Measurements from ENCODE around the gene CRISP2. TPM values are rescaled to one million over a fixed set of nuclear protein-coding genes. Genes with fewer than 3 reads are reported as not detected.

CRISP2 gene
- total and polyA plus RNA-seq, 2 experiments from 2014 or later = 0.63 to 1.2 TPM

DNA sequence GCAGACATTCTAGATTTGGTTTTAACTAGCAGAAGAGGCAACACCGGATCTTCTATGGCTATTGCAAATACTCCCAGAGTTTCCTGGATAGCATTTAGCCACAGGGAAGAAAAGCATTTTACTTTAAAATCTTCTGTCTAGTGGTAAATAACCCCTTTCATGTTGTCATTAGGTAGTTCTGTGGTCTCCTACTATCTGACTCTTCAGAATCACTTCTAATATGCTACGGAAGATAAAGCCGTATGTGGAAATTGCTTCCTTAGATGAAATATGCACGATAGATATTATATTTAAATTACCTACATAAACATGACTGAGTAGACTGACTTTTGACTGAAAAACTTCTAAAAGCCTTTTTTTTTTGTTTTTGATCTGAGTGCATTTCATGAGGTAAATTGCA is 30.1 kb upstream of the CRISP2 start (continued):
- TF ChIP-seq ZNF462 (CRISPR knock-in tag; IDR thresholded peaks at IDR 0.05) (no peak), ZNF331 (CRISPR knock-in tag; IDR thresholded peaks at IDR 0.05; ENCODE audit: low read depth) (no peak), JUNB (IDR thresholded peaks at IDR 0.05; ENCODE audit: unreplicated experiment) (no peak), ZNF114 (CRISPR knock-in tag; IDR thresholded peaks at IDR 0.05) (no peak)

DNA sequence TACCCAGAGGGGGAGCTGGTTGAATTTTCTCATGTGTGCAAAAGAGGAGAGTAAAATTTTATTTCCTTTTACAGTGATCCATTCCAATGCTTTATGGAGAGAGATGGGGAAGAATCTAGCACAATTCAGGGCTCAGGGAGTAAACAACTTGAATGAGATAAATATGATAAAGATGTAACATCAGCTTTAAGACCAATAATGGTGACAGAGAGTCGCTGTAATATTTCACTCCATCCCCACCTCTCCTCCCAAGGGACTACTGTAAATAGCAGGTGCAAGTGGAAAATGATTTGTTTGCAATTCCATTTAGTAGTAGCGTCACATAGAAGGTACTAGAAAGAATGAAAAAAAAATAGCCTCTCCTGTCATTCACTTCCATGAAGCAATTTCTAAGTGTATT is 26.1 kb upstream of the CRISP2 start:
- DNase-seq (ENCODE audit: low spot score) = no peak
- Histone ChIP-seq H2AFZ (no peak overlapping the region), H4K20me1 (replicated peaks; ENCODE audit: insufficient read depth) (no peaks in the 10 kb centered on the region), H3K4me2 (no peak overlapping the region), H3K27ac (ENCODE audit: low read depth) (no peak overlapping the region), H3K9me2 (ENCODE audit: insufficient read depth) (no peaks in the 10 kb centered on the region), H3K36me3 (ENCODE audit: insufficient read depth) (no peaks in the 10 kb centered on the region), H3K4me1 (ENCODE audit: insufficient read depth) (no peaks in the 10 kb centered on the region), H3K4me3 (no peak overlapping the region), H3F3A (replicated peaks; ENCODE audit: low read depth) (no peaks in the 10 kb centered on the region), H3K27me3 (ENCODE audit: insufficient read depth) (no peaks in the 10 kb centered on the region), H3K79me2 (replicated peaks; ENCODE audit: insufficient read depth) (no peaks in the 10 kb centered on the region)
- ATAC-seq = no peak
- no peaks in the 10 kb centered on the region for H3K27me3 Mint-ChIP-seq (ENCODE audit: insufficient read depth, low read depth, poor library complexity)
- no peaks in the 10 kb centered on the region for H3K36me3 Mint-ChIP-seq (ENCODE audit: low read depth)
- no peak overlapping the region for H3K27ac Mint-ChIP-seq
- H3K9me3 Mint-ChIP-seq = no peaks in the 10 kb centered on the region
- no peaks in the 10 kb centered on the region for H3K4me1 Mint-ChIP-seq
- no peak overlapping the region for H3K4me3 Mint-ChIP-seq
- TF ChIP-seq, protein P1, sequence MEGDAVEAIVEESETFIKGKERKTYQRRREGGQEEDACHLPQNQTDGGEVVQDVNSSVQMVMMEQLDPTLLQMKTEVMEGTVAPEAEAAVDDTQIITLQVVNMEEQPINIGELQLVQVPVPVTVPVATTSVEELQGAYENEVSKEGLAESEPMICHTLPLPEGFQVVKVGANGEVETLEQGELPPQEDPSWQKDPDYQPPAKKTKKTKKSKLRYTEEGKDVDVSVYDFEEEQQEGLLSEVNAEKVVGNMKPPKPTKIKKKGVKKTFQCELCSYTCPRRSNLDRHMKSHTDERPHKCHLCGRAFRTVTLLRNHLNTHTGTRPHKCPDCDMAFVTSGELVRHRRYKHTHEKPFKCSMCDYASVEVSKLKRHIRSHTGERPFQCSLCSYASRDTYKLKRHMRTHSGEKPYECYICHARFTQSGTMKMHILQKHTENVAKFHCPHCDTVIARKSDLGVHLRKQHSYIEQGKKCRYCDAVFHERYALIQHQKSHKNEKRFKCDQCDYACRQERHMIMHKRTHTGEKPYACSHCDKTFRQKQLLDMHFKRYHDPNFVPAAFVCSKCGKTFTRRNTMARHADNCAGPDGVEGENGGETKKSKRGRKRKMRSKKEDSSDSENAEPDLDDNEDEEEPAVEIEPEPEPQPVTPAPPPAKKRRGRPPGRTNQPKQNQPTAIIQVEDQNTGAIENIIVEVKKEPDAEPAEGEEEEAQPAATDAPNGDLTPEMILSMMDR (conservative IDR thresholded peaks at IDR 0.05; ENCODE audit: low read depth in 2 of 2) = no peak
- no peak for TF ChIP-seq ZNF462 (CRISPR knock-in tag; IDR thresholded peaks at IDR 0.05)
- TF ChIP-seq ETS1 (IDR thresholded peaks at IDR 0.05) = no peak
- TF ChIP-seq STAT1 (IDR thresholded peaks at IDR 0.05; ENCODE audit: unreplicated experiment) = no peak
